Islet precursor cell (in vitro differentiated cells): ENCODE data around the gene PRDM15.

Experiments used
- DNase-seq: peaks from one replicate; pipeline ENCODE4 v3.0.0-alpha.2; 2018

PRDM15 gene

GRCh38 chr21:41861987-41862386 lies 17.2 kb downstream of the PRDM15 start:
- no peak for DNase-seq

GRCh38 chr21:41861255-41861654 lies 17.9 kb downstream of the PRDM15 start:
- DNase-seq: no peak

DNA sequence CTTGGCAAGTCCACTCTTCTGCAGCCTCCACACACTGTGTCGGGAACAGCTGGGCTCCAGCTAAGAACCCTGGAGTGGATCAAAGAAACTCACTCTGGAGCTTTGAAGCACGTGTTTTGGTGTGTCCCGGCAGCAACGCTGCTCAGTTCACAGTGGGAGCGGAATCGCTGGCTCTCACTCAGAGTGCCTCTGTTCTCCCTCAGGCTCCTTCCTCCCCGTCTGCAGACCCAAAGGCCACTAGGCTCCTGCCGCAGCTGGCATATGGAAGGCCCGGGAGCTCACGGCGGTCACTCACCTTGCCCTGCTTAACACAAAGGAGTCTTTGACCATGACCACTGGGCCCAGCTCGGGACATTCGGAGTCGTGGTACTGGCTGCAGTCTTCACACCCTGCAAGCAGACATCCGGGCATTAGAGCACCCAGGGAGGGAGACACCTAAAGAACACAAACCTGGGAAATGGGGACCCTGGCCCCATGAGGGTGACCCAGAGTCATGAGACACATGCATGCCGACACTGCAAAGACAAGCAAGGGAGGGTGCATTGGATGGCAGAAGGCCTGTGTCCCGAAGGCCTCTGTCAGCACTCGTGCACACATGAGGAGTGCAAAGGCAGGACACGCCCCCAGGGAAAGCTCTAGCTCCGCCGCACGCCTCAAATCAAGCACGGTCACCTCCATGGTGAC lies 19.7 kb downstream of the PRDM15 start:
- no peak for DNase-seq

- DNase-seq: no peak
Observed at GRCh38 chr21:41858466-41859296, 20.5 kb downstream of the PRDM15 start.

DNA sequence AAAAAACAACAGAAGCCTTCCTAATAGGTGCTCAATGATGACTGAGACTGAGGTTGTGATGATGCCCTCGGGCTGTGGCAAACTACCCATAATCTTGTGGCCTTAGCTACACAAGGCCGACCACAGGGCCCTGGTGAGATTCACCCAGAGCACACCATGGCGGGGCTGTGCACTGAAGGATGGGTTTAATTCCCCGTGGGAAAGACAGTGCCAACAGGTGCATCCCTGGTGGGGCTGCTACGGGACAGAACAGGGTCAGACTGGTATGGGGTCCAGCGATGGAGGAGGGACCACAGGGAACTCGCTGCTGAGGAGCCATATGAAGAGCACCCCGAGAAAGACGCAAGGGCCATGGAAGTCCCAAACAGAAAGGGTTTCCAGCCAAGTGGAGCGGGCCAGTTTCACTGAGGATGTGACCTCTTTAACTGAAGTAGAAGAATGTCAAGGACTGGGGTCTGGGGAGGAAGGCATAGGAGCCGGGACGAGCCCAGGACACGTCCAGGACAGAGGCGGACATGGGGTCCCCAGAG lies 21.3 kb downstream of the PRDM15 start:
- DNase-seq: no peak

DNA sequence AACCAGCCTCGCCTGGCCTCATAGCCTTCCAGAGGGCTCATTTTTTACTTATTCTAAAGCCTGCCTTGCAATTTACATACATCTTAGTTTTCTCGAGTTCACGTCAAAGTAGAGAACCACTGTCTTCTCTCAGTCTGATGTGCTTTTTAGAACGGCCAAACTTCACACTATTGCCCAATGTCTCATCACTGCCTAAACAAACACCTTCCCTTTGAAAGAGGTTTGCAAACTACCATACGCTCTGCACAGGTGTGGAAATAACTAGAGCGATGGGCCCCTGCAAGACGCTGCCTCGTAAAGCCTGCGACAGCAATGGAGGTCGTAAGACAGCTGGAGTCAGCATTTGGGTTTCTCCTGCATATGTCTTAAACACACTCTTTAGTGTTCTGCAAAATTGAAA lies 22.6 kb downstream of the PRDM15 start:
- DNase-seq: no peak

- no peak for DNase-seq
Observed at GRCh38 chr21:41854426-41854995, 24.6 kb downstream of the PRDM15 start.

- DNase-seq: no peak
Observed at GRCh38 chr21:41852929-41853320, 26.2 kb downstream of the PRDM15 start.

- no peak for DNase-seq
Observed at GRCh38 chr21:41852151-41852928, 26.8 kb downstream of the PRDM15 start.

GRCh38 chr21:41851090-41851790 lies 27.9 kb downstream of the PRDM15 start:
- DNase-seq: no peak

- no peak for DNase-seq
Observed at GRCh38 chr21:41850085-41850484, 29.1 kb downstream of the PRDM15 start.

- no peak for DNase-seq
Observed at GRCh38 chr21:41848958-41849580, 30.1 kb downstream of the PRDM15 start.

GRCh38 chr21:41848533-41848932 lies 30.6 kb downstream of the PRDM15 start:
- DNase-seq: no peak

GRCh38 chr21:41847066-41847804 lies 31.9 kb downstream of the PRDM15 start:
- no peak for DNase-seq

- DNase-seq: no peak
Observed at GRCh38 chr21:41846536-41846935, 32.6 kb downstream of the PRDM15 start.

DNA sequence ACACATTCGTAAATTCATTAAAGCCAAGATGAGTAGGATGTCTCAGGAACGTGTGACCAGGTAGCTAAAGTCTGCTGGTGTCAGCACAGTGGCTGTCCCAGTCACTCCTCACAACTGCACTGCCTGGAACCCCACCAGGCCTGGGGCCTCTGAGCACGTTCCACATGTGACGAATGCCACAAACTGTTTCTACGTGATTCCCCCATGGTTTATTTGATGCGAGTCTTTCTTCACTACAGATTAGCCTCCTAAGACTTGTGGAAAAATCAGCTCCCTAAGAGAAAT lies 33.2 kb downstream of the PRDM15 start:
- DNase-seq: no peak

DNA sequence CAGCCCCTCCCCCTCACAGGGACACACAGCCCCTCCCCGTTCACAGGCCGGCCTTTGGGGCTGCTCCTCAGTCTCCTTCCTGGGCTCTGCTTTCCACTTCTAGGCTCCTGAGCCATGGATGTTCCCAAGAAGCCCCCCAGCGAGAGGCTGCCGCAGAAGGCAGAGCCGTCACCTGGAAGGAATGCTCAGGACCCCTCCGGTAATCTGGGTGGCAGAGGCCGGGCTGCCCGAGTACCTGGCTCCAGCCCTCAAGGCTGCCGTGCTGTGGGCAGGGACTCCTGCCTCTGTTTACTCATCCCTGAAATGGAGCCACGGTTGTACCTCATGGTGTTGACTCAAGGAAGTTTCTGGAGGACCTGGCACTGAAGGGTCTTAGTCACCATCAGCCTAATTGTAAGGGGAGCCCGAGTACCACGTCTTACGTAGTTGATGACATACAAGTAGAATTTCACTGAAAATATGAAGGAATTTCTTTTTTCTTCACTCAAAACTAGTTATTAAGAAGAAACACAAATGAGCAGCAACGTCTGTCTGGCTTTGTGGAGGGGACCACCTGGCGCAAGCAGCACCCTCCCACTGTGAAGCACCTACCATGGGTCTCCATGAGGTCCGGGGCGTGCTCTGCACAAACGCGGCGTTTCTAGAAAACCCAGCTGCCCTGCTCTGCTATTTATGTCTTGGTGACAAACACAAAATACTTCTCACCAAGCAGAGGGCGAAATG lies 33.7 kb downstream of the PRDM15 start:
- no peak for DNase-seq

DNA sequence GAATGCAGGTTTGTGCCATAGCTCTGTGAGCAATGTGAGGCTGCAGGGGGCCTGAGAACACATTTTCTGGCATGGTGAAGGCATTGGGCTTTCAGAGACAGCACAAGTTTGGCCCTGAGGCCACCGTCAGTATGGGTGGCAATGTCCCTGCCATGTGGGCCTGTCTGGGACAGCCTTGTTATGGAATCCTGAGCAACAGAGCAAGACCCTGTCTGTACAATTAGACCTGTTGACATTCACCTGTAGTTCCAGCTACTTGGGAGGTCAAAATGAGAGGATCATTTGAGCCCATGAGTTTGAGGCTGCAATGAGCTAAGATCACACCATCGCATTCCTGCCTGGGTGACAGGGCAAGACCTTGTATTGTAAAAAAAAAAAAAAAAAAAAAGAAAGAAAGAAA lies 35.6 kb downstream of the PRDM15 start:
- DNase-seq: no peak

DNA sequence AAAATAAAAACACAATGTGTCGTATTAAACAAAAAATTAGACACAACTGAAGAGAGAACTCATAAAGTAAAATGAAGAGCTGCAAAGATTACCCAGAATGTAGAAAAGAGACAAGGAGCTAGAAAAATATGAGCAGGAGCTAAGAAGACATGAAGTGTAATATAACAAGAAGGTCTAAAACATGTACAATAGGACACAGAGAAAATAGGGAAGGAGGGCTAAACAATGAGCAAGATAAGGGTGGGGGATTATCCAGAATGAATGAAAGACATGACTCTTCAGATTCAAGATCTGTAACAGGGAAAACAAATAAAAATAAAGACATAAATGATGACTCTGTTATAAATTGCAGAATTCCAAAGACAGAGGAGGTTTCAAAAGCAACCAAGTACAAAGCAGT lies 38.3 kb downstream of the PRDM15 start:
- DNase-seq: no peak

- DNase-seq: no peak
Observed at GRCh38 chr21:41839387-41840000, 39.6 kb downstream of the PRDM15 start.
